ENCODE measurements around the gene PHF21B. TPM values are rescaled to one million over a fixed set of nuclear protein-coding genes. Genes with fewer than 3 reads are reported as not detected.

The PHF21B gene
- total and polyA plus RNA-seq, 7 donors, result 0.13 to 0.66 (median 0.28) TPM; not detected in 4

DNA sequence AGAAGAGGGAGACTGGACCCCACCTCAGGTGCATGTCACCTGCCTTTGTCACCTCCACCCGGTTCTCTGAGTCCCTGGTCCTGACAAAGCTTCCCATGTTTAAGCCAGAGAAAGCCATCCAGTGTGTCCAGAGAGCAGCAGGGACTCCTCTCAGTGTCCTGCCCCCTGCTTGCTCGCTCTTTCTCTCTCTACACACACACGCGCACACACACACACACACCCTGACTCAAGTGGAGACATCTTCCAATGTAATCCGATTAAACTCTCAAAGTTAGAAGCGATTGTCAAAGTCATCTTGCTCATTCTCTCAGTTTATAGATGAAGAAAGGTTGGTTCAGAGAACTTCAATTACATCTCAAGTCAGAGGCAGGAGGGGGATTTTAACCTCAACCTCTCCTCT is 19.7 kb upstream of the PHF21B start:
- H3K27ac ChIP-seq, result no peak overlapping the region
- H3K4me1 ChIP-seq, result no peaks in the 10 kb centered on the region
- H3K4me3 ChIP-seq, result no peak overlapping the region
- DNase-seq, result no peak
- TF ChIP-seq EP300 (IDR thresholded peaks at IDR 0.05) (no peak), POLR2AphosphoS5 (IDR thresholded peaks at IDR 0.05) (no peak), POLR2A (IDR thresholded peaks at IDR 0.05) (no peak)
- TF ChIP-seq, protein P1, sequence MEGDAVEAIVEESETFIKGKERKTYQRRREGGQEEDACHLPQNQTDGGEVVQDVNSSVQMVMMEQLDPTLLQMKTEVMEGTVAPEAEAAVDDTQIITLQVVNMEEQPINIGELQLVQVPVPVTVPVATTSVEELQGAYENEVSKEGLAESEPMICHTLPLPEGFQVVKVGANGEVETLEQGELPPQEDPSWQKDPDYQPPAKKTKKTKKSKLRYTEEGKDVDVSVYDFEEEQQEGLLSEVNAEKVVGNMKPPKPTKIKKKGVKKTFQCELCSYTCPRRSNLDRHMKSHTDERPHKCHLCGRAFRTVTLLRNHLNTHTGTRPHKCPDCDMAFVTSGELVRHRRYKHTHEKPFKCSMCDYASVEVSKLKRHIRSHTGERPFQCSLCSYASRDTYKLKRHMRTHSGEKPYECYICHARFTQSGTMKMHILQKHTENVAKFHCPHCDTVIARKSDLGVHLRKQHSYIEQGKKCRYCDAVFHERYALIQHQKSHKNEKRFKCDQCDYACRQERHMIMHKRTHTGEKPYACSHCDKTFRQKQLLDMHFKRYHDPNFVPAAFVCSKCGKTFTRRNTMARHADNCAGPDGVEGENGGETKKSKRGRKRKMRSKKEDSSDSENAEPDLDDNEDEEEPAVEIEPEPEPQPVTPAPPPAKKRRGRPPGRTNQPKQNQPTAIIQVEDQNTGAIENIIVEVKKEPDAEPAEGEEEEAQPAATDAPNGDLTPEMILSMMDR (IDR thresholded peaks at IDR 0.05), result no peak
- H3K27me3 ChIP-seq, result peaks cover 0 to 29% (median 0%) of the 10 kb centered on the region in 3 donors
- no peaks in the 10 kb centered on the region for H3K36me3 ChIP-seq
- intact Hi-C loops (cut with DNase I), result no loop called here
- WGBS, 2 donors, result 72 to 76% methylated on average over 6 of the region's 6 CpGs
- no peaks in the 10 kb centered on the region for H3K9me3 ChIP-seq

DNA sequence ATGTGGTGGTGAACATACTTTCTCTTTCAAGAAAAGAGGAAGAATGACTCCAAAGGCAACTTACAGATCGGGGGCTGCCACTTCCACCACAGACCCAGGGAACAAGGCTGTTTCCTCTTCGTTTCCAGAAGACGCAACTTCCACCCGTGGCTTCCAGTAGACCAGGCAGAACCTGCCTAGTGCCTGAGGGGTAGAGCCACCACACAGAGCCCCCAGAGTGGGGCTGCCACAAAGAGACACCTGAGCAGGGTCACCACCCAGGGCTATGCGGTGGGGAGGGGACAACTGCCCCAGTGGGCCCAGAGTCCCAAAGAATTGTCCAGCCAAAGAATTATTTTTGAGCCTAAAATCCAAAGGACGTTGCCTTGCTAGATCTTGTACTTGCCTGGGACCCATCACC is 16.7 kb upstream of the PHF21B start:
- peaks cover 0 to 44% (median 10%) of the 10 kb centered on the region in 3 donors for H3K27me3 ChIP-seq
- DNase-seq, result no peak

DNA sequence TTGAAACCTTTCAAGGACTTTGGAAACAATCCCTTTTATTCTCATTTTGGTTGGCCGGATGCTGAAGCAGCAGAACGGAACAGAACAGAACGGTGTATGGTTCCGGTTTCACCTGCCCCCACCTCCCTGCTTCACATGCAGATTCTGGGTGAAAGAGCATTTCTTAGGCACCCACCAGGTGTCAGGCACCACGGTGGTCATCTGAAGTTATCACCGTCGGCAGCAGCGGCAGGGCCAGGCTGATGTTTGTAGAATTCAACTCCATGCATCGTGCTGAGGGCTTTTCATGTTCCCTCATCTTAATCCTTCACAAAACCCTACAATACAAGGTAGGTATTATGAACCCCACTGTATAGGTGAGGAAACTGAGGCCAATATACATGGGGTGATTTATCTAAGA is 13.6 kb upstream of the PHF21B start:
- 31 to 52% methylated on average over 9 of the region's 9 CpGs for WGBS, 2 donors
- intact Hi-C loops (cut with DNase I), result no loop called here

More for the DNA sequence above, 16.7 kb upstream of the PHF21B start:
- WGBS, 2 donors, result 60 to 76% methylated on average over 6 of the region's 6 CpGs
- TF ChIP-seq POLR2AphosphoS5 (IDR thresholded peaks at IDR 0.05) (no peak), EP300 (IDR thresholded peaks at IDR 0.05) (no peak), POLR2A (IDR thresholded peaks at IDR 0.05) (no peak)
- TF ChIP-seq, protein P1 (IDR thresholded peaks at IDR 0.05), result no peak
- Histone ChIP-seq H3K27ac (no peak overlapping the region), H3K4me3 (no peak overlapping the region), H3K4me1 (no peaks in the 10 kb centered on the region), H3K36me3 (no peaks in the 10 kb centered on the region), H3K9me3 (no peaks in the 10 kb centered on the region)
- intact Hi-C loops (cut with DNase I), result no loop called here

DNA sequence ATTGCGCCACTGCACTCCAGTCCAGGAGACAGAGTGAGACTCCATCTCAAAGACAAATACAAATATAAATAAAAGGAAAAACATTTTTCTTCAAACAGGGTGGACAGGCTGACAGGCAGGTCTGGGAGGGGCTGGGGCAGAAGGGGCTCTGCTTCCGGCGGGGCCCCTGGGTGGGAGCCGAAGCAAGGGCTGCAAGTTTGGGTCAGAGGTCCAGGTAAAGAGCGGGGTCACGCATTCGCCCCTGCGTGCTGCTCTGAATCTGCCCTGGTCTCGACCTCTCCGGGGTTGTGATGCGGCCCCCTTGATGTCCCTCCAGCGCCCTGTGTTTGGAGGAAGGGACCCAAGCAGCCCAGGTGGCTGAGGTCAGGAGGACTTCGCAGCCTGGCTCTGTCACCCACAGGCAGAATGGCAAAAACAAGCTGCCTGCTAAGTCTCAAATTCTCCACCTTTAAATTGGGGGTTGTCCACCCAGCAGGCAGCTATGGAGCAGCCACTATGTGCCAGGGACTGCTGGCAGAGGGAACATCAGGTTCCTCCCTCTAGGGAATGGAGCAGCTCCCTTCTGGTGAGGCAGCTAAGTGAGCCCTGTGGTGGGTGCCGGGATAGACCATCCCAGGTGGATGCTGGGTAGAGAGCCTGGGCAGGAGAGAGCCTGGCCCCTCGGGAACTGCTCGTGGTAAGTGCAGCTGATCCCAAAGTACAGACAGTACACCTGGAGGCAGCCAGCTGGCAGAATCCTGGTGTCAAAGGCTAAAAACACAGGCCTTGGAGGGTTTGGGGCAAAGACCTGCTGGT is 10.3 kb upstream of the PHF21B start:
- H3K36me3 ChIP-seq, result no peaks in the 10 kb centered on the region
- 64 to 67% methylated on average over 16 of the region's 16 CpGs for WGBS, 2 donors
- no peaks in the 10 kb centered on the region for H3K4me1 ChIP-seq
- no peaks in the 10 kb centered on the region for H3K9me3 ChIP-seq
- TF ChIP-seq POLR2AphosphoS5 (IDR thresholded peaks at IDR 0.05), result no peak
- TF ChIP-seq EP300 (IDR thresholded peaks at IDR 0.05), result no peak
- TF ChIP-seq, protein P1 (IDR thresholded peaks at IDR 0.05), result no peak
- TF ChIP-seq POLR2A (IDR thresholded peaks at IDR 0.05), result no peak
- H3K27me3 ChIP-seq, result peaks cover 0 to 67% (median 10%) of the 10 kb centered on the region in 3 donors
- intact Hi-C loops (cut with DNase I), result no loop called here
- no peak overlapping the region for H3K4me3 ChIP-seq
- no peak for DNase-seq
- H3K27ac ChIP-seq, result no peak overlapping the region

More for the DNA sequence above, 13.6 kb upstream of the PHF21B start:
- TF ChIP-seq, protein P1 (IDR thresholded peaks at IDR 0.05), result no peak
- H3K27me3 ChIP-seq, result peaks cover 0 to 48% (median 10%) of the 10 kb centered on the region in 3 donors
- H3K27ac ChIP-seq, result no peak overlapping the region
- H3K4me3 ChIP-seq, result no peak overlapping the region
- H3K9me3 ChIP-seq, result no peaks in the 10 kb centered on the region
- H3K4me1 ChIP-seq, result no peaks in the 10 kb centered on the region
- no peak for DNase-seq
- no peaks in the 10 kb centered on the region for H3K36me3 ChIP-seq

Measured in sigmoid colon (tissue), 7 donors.